A673 (cell line): Measurements from ENCODE around the gene GLT1D1.

Source experiments
- EZH2 ChIP-seq: fragments of 200-600 bp; sonication (generic); IDR thresholded peaks from 2 replicates; pipeline ENCODE4 v1.6.1; 2017; ENCODE audit warnings: borderline replicate concordance, low read depth, mild to moderate bottlenecking, mixed read lengths, antibody characterized with exemption, low read length; ENCODE audit not compliant: poor library complexity, severe bottlenecking
- TF ChIP-seq, protein P1 (sequence below): fragments of 300-800, 200-600 bp; sonication (generic); conservative IDR thresholded peaks from 2 replicates; pipeline ENCODE4 v1.5.1; 2017; ENCODE audit warnings: low read depth, mild to moderate bottlenecking, antibody characterized with exemption, low read length, moderate library complexity, mixed read lengths

DNA sequence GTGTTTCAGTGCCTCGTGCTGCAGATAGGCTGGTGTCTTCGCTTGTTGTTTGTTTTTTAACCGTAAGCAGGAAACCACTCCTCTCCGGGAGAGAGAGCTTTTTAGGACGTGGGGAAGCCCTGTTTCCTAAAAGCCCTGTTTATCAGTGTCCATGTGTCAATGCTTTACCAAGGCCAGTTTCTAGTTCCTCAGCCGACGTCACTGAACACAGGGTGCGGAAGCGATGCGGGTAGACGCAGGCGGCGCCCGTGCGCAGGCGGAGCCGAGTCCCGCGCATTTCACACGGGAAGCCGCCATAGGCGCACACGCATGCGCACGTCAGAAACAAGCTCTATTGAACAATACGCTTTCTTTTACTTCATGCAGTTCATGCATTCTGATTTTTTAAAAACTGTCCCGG lies 79.8 kb downstream of the GLT1D1 start:
- TF ChIP-seq, protein P1, sequence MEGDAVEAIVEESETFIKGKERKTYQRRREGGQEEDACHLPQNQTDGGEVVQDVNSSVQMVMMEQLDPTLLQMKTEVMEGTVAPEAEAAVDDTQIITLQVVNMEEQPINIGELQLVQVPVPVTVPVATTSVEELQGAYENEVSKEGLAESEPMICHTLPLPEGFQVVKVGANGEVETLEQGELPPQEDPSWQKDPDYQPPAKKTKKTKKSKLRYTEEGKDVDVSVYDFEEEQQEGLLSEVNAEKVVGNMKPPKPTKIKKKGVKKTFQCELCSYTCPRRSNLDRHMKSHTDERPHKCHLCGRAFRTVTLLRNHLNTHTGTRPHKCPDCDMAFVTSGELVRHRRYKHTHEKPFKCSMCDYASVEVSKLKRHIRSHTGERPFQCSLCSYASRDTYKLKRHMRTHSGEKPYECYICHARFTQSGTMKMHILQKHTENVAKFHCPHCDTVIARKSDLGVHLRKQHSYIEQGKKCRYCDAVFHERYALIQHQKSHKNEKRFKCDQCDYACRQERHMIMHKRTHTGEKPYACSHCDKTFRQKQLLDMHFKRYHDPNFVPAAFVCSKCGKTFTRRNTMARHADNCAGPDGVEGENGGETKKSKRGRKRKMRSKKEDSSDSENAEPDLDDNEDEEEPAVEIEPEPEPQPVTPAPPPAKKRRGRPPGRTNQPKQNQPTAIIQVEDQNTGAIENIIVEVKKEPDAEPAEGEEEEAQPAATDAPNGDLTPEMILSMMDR, result no peak
- no peak for TF ChIP-seq EZH2
